AG04449 (cell line): ENCODE measurements around the gene FAM117B.

Source experiments
- CTCF ChIA-PET: fragments of 350-600 bp; formaldehyde crosslinking; extraction: SDS; loops from one replicate; lab custom pipeline; 2021; ENCODE audit warnings: antibody characterized with exemption; lab: Yijun Ruan, JAX
- POLR2A ChIA-PET: fragments of 400-600, 350-600 bp; formaldehyde crosslinking; extraction: SDS; loops from one replicate; lab custom pipeline; 2020; ENCODE audit warnings: antibody characterized with exemption, inconsistent platforms; lab: Yijun Ruan, JAX
- DNase-seq: peaks from one replicate; pipeline ENCODE4 v3.0.0-alpha.2; 2010; ENCODE audit warnings: low read depth, low spot score
- H3K4me3 ChIP-seq: 2 replicates; pipeline ENCODE4 v1.5.1; 2011; ENCODE audit warnings: low read depth, mild to moderate bottlenecking, control low read depth, low read length
- TF ChIP-seq, protein P1 (sequence below): IDR thresholded peaks from one replicate; pipeline ENCODE4 v1.5.1; 2011; ENCODE audit warnings: mild to moderate bottlenecking, moderate library complexity, low read length, control low read depth, inconsistent platforms; ENCODE audit not compliant: insufficient read depth; ENCODE audit errors: missing control alignments

The FAM117B gene

GRCh38 chr2:202752071-202752470 lies 117.3 kb downstream of the FAM117B start:
- no peak overlapping the region for H3K4me3 ChIP-seq
- TF ChIP-seq, protein P1, sequence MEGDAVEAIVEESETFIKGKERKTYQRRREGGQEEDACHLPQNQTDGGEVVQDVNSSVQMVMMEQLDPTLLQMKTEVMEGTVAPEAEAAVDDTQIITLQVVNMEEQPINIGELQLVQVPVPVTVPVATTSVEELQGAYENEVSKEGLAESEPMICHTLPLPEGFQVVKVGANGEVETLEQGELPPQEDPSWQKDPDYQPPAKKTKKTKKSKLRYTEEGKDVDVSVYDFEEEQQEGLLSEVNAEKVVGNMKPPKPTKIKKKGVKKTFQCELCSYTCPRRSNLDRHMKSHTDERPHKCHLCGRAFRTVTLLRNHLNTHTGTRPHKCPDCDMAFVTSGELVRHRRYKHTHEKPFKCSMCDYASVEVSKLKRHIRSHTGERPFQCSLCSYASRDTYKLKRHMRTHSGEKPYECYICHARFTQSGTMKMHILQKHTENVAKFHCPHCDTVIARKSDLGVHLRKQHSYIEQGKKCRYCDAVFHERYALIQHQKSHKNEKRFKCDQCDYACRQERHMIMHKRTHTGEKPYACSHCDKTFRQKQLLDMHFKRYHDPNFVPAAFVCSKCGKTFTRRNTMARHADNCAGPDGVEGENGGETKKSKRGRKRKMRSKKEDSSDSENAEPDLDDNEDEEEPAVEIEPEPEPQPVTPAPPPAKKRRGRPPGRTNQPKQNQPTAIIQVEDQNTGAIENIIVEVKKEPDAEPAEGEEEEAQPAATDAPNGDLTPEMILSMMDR = no peak
- ChIA-PET CTCF (interaction anchor here (0.8 kb wide), 1 partner anchor 163 kb away, joined by 3 read pairs; no protein-coding TSS in a partner anchor), POLR2A (no interaction called here)
- no peak for DNase-seq

- no peak for DNase-seq
- TF ChIP-seq, protein P1 = no peak
- H3K4me3 ChIP-seq = no peak overlapping the region
- ChIA-PET CTCF (no interaction called here), POLR2A (no interaction called here)
These were observed 120.2 kb downstream of the FAM117B start for GRCh38 chr2:202754936-202755335.

DNA sequence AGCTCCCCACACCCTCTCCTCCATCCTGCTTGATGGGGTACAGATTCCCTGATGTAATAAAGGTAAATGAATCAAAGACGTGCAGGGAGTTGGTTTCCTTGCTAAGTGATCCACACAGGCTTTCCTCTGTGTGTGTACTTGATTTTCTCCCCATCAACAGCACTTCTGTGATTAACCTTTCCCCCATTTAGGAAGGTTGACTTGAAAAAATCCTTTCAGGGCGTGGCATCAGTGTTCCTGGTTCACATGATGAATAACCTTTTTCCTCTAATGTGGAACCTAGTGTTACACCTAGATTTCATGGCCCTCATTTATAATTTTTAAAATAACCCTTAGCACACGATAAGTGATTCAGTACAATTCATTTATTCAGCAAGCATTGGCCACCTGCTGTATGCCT lies 121.8 kb downstream of the FAM117B start:
- TF ChIP-seq, protein P1 = no peak
- no peak overlapping the region for H3K4me3 ChIP-seq
- no peak for DNase-seq
- POLR2A ChIA-PET = no interaction called here
- CTCF ChIA-PET = no interaction called here

DNA sequence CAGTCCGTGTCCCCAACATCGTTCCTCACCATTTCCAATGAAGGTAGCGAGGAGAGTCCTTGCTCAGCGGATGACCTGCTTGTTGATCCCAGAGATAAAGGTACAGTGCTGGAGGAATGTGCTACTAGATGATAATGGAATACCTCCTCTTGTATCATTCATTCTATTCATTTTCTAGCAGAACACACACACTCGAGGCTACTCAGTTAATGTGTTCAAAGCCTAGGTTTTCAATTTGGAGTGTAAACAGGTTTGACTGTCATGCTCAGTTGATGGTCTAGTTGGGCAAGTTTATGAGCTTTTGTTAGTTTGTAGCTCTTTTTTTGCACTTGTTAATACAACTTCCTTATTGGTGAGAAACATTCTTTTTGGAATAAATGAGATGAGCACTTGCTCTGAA lies 122.6 kb downstream of the FAM117B start:
- TF ChIP-seq, protein P1 = no peak
- ChIA-PET POLR2A (no interaction called here), CTCF (no interaction called here)
- no peak overlapping the region for H3K4me3 ChIP-seq
- no peak for DNase-seq

DNA sequence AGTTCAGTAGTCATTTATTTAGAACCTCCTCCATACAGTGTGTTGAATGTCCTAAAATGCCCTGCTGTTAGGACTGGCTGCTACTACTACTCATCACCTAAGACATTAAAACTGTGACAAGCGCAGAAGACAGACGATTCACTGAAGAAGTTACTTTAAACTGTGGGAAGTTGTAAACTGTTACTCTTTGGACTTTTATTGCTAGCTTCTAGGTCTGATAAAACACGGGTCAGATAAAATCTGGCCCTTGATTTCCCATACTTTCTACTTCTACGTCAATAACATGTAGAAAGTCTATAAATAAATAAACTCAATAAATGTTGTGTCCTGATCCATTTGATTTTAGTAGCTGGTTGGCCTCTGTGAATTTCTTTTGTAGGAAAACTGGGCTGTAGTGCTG lies 123.4 kb downstream of the FAM117B start:
- DNase-seq = no peak
- POLR2A ChIA-PET = no interaction called here
- TF ChIP-seq, protein P1 = no peak
- CTCF ChIA-PET = no interaction called here
- no peak overlapping the region for H3K4me3 ChIP-seq

GRCh38 chr2:202758604-202759003 lies 123.8 kb downstream of the FAM117B start:
- ChIA-PET POLR2A (interaction anchor here (0.5 kb wide), 1 partner anchor 37 kb away, joined by 6 read pairs; no protein-coding TSS in a partner anchor), CTCF (no interaction called here)
- no peak for DNase-seq
- H3K4me3 ChIP-seq = no peak overlapping the region
- TF ChIP-seq, protein P1 = no peak
